Retina (tissue), 1 donor: ENCODE data around the gene RASGEF1C.
"Not testable (repeated sequence)": the region's sequence is repeated elsewhere in the genome, so short reads cannot be mapped to it uniquely, and the experiment has no call there.

ENCODE experiments used
- DNase-seq: peaks from one replicate; pipeline ENCODE4 v3.0.0-alpha.2; 2016

The RASGEF1C gene

GRCh38 chr5:180135128-180135955 lies 73.7 kb downstream of the RASGEF1C start:
- no peak for DNase-seq

GRCh38 chr5:180133971-180134508 lies 75.0 kb downstream of the RASGEF1C start:
- no peak for DNase-seq

GRCh38 chr5:180133551-180133950 lies 75.5 kb downstream of the RASGEF1C start:
- DNase-seq: no peak

- no peak for DNase-seq
These were observed 76.0 kb downstream of the RASGEF1C start for GRCh38 chr5:180133060-180133459.

- DNase-seq: no peak
These were observed 77.9 kb downstream of the RASGEF1C start for GRCh38 chr5:180130876-180131740.

GRCh38 chr5:180130291-180130869 lies 78.6 kb downstream of the RASGEF1C start:
- DNase-seq: no peak

GRCh38 chr5:180129291-180130190 lies 79.5 kb downstream of the RASGEF1C start:
- no peak for DNase-seq

- DNase-seq: no peak
These were observed 80.2 kb downstream of the RASGEF1C start for GRCh38 chr5:180128671-180129261.

GRCh38 chr5:180127682-180128670 lies 81.0 kb downstream of the RASGEF1C start:
- DNase-seq: no peak

- DNase-seq: peak; percentile 64
These were observed 82.0 kb downstream of the RASGEF1C start for GRCh38 chr5:180126716-180127681.

GRCh38 chr5:180126156-180126555 lies 82.9 kb downstream of the RASGEF1C start:
- DNase-seq: not testable (repeated sequence)

GRCh38 chr5:180124662-180125061 lies 84.3 kb downstream of the RASGEF1C start:
- DNase-seq: not testable (repeated sequence)

- no peak for DNase-seq
These were observed 86.1 kb downstream of the RASGEF1C start for GRCh38 chr5:180122875-180123274.

GRCh38 chr5:180121826-180122413 lies 87.1 kb downstream of the RASGEF1C start:
- no peak for DNase-seq

GRCh38 chr5:180120237-180121101 lies 88.5 kb downstream of the RASGEF1C start:
- no peak for DNase-seq

- no peak for DNase-seq
These were observed 89.1 kb downstream of the RASGEF1C start for GRCh38 chr5:180119903-180120236.

- DNase-seq: no peak
These were observed 89.7 kb downstream of the RASGEF1C start for GRCh38 chr5:180119031-180119902.
